ENCODE measurements around the gene TOPAZ1. TPM values are rescaled to one million over a fixed set of nuclear protein-coding genes. Genes with fewer than 3 reads are reported as not detected.

Gene TOPAZ1
- total RNA-seq, 2 experiments from 2014 or later: not detected

DNA sequence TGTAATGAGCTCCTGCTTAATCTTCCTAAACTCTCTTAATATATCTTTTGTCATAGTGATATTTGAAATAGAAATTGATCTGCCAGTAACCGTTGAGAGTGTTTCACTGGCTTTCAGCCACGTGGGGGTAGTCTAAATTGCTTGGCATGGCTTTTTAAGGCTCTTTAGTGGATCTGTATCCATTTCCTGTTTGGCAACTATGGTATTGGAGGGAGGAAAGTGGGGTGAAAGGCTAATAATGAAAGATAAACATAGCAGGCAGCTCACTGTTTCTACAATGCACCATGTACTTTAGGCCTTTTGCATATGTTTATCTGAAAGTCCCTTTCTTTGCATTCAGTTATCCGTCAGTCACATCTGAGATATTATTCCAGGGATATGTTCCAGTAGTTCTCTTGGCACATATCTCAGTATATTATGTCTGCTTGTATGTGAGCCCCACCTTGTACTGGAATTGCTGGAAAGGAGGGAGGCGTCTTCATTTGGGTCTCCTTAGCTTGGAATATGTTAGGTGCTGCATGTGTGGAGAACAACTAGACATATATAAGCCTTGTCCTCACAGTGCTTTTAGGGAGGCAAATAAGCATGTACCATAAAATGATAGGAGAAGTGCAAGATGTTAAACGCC is 10.8 kb downstream of the TOPAZ1 start:
- DNase-seq (no peak), ATAC-seq (no peak)
- POLR2A ChIA-PET: no interaction called here
- Mint-ChIP-seq H3K4me3 (no peak overlapping the region), H3K4me1 (ENCODE audit: low read depth) (no peaks in the 10 kb centered on the region), H3K36me3 (ENCODE audit: low read depth) (no peaks in the 10 kb centered on the region), H3K27ac (no peak overlapping the region), H3K9me3 (peaks cover 8% of the 10 kb centered on the region), H3K27me3 (peaks cover 19% of the 10 kb centered on the region)
- TF ChIP-seq, protein P1, sequence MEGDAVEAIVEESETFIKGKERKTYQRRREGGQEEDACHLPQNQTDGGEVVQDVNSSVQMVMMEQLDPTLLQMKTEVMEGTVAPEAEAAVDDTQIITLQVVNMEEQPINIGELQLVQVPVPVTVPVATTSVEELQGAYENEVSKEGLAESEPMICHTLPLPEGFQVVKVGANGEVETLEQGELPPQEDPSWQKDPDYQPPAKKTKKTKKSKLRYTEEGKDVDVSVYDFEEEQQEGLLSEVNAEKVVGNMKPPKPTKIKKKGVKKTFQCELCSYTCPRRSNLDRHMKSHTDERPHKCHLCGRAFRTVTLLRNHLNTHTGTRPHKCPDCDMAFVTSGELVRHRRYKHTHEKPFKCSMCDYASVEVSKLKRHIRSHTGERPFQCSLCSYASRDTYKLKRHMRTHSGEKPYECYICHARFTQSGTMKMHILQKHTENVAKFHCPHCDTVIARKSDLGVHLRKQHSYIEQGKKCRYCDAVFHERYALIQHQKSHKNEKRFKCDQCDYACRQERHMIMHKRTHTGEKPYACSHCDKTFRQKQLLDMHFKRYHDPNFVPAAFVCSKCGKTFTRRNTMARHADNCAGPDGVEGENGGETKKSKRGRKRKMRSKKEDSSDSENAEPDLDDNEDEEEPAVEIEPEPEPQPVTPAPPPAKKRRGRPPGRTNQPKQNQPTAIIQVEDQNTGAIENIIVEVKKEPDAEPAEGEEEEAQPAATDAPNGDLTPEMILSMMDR (IDR thresholded peaks at IDR 0.05): no peak
- CTCF ChIA-PET: interaction anchor here (1.2 kb wide), 1 partner anchor 16 kb away, joined by 3 read pairs; no protein-coding TSS in a partner anchor
- intact Hi-C loops (cut with micrococcal nuclease): no loop called here

DNA sequence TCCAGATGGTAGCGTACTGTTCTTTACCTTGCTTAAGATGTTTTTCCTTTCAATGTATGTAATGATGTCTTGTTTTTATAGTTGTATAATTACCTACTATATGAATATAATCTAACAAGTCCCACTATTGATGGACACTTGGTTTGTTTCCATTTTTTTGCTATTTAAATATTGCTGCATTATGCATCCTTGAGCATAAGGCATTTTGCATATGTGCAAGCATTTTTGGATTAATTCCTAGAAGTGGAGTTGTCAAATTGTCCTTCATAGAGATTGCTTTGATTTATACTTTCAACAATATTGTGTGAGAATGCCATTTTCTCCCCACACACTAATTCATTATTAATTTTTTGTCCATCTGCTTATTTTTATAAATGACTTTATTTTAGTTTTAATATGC is 17.7 kb downstream of the TOPAZ1 start:
- POLR2A ChIA-PET: no interaction called here
- H3K27ac Mint-ChIP-seq: no peak overlapping the region
- no peaks in the 10 kb centered on the region for H3K36me3 Mint-ChIP-seq (ENCODE audit: low read depth)
- DNase-seq (no peak), ATAC-seq (no peak)
- intact Hi-C loops (cut with micrococcal nuclease): no loop called here
- H3K27me3 Mint-ChIP-seq: peaks cover 5% of the 10 kb centered on the region
- CTCF ChIA-PET: no interaction called here
- TF ChIP-seq, protein P1 (IDR thresholded peaks at IDR 0.05): no peak
- no peaks in the 10 kb centered on the region for H3K4me1 Mint-ChIP-seq (ENCODE audit: low read depth)
- no peaks in the 10 kb centered on the region for H3K9me3 Mint-ChIP-seq
- H3K4me3 Mint-ChIP-seq: no peak overlapping the region

DNA sequence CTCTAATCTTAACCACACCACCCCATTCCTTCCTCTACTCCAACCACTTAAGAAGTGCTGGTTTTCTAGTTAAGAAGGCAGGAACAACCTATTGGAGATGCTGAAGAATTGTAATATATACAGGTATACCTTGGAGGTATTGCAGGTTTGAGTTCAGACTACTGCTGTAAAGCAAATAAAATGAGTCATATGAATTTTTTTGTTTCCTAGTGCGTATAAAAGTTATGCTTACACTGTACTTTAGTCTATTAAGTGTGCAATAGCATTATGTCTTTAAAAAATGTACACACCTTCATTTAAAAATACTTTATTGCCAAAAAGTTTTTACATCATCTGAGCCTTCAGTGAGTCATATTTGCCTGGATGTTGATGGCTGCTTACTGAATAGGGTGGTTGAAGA is 22.5 kb downstream of the TOPAZ1 start:
- Mint-ChIP-seq H3K27me3 (peaks cover 5% of the 10 kb centered on the region), H3K36me3 (ENCODE audit: low read depth) (no peaks in the 10 kb centered on the region), H3K4me1 (ENCODE audit: low read depth) (peaks cover 4% of the 10 kb centered on the region), H3K27ac (no peak overlapping the region), H3K9me3 (no peaks in the 10 kb centered on the region), H3K4me3 (no peak overlapping the region)
- no peak for DNase-seq
- ChIA-PET POLR2A (no interaction called here), CTCF (interaction anchor here (0.8 kb wide), 1 partner anchor 408 kb away, joined by 3 read pairs; no protein-coding TSS in a partner anchor)
- no peak for ATAC-seq
- TF ChIP-seq, protein P1 (IDR thresholded peaks at IDR 0.05): no peak
- intact Hi-C loops (cut with micrococcal nuclease): no loop called here

DNA sequence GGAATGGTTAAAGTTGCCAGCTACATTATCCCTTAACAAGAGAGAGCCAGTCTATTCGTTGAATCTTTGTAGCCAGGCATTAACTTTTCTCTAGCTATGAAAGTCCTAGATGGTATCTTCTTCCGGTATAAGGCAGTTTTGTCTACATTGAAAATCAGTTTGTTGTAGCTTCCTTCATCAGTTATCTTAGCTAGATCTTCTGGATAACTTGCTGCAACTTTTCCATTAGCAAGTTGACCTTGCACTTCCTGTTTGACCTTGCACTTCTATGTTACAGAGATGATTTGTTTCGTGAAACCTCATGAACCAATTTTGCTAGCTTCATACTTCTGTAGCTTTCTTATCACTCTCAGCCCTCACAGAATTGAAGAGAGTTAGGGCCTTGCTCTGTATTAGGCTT is 24.1 kb downstream of the TOPAZ1 start:
- TF ChIP-seq, protein P1 (IDR thresholded peaks at IDR 0.05): no peak
- ChIA-PET POLR2A (no interaction called here), CTCF (interaction anchor here (1.8 kb wide), 1 partner anchor 411 kb away, joined by 4 read pairs; no protein-coding TSS in a partner anchor)
- no peak overlapping the region for H3K27ac Mint-ChIP-seq
- no peak for ATAC-seq
- no peaks in the 10 kb centered on the region for H3K36me3 Mint-ChIP-seq (ENCODE audit: low read depth)
- intact Hi-C loops (cut with micrococcal nuclease): no loop called here
- H3K4me3 Mint-ChIP-seq: no peak overlapping the region
- H3K9me3 Mint-ChIP-seq: no peaks in the 10 kb centered on the region
- H3K4me1 Mint-ChIP-seq (ENCODE audit: low read depth): peaks cover 4% of the 10 kb centered on the region
- DNase-seq: no peak
- peaks cover 5% of the 10 kb centered on the region for H3K27me3 Mint-ChIP-seq

DNA sequence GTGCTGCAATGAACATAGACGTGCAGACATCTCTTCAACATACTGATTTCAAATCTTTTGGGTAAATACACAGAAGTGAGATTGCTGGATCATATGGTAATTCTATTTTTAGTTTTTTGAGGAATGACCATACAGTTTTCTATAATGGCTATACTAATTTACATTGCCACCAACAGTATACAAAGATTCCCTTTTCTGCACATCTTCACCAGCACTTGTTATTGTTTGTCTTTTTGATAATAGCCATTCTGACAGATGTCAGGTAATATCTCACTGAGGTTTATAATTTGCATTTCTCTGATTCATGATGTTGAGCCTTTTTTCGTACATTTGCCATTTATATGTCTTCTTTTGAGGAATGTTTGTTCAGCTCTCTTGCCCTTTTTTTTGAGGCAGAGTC is 30.5 kb downstream of the TOPAZ1 start:
- ChIA-PET CTCF (no interaction called here), POLR2A (no interaction called here)
- no peak overlapping the region for H3K27ac Mint-ChIP-seq
- H3K9me3 Mint-ChIP-seq: peaks cover 2% of the 10 kb centered on the region
- TF ChIP-seq, protein P1 (IDR thresholded peaks at IDR 0.05): no peak
- H3K4me3 Mint-ChIP-seq: no peak overlapping the region
- intact Hi-C loops (cut with micrococcal nuclease): no loop called here
- ATAC-seq (no peak), DNase-seq (no peak)
- H3K4me1 Mint-ChIP-seq (ENCODE audit: low read depth): no peaks in the 10 kb centered on the region
- H3K36me3 Mint-ChIP-seq (ENCODE audit: low read depth): no peaks in the 10 kb centered on the region
- H3K27me3 Mint-ChIP-seq: peaks cover 5% of the 10 kb centered on the region

Measured in activated CD8-positive, alpha-beta T cell treated with anti-CD3 and anti-CD28 coated beads for 36 hours (primary cell).